ENCODE measurements around the gene UBXN6.

UBXN6 gene

GRCh38 chr19:4442819-4443146, 14.8 kb downstream of the UBXN6 start:
- H3K4me3 ChIP-seq (ENCODE audit: low read depth, low read length), result no peak overlapping the region
- TF ChIP-seq CTCF (IDR thresholded peaks at IDR 0.05; ENCODE audit: low read depth, low read length), result no peak

- no peak overlapping the region for H3K4me3 ChIP-seq (ENCODE audit: low read depth, low read length)
- no peak for TF ChIP-seq CTCF (IDR thresholded peaks at IDR 0.05; ENCODE audit: low read depth, low read length)
Measured at GRCh38 chr19:4441994-4442818, 15.4 kb downstream of the UBXN6 start.

GRCh38 chr19:4439243-4439642, 18.4 kb downstream of the UBXN6 start:
- TF ChIP-seq CTCF (IDR thresholded peaks at IDR 0.05; ENCODE audit: low read depth, low read length), result no peak
- H3K4me3 ChIP-seq (ENCODE audit: low read depth, low read length), result no peak overlapping the region

- TF ChIP-seq CTCF (IDR thresholded peaks at IDR 0.05; ENCODE audit: low read depth, low read length), result no peak
- H3K4me3 ChIP-seq (ENCODE audit: low read depth, low read length), result no peak overlapping the region
Measured at GRCh38 chr19:4437103-4437502, 20.5 kb downstream of the UBXN6 start.

GRCh38 chr19:4436231-4436630, 21.4 kb downstream of the UBXN6 start:
- no peak for TF ChIP-seq CTCF (IDR thresholded peaks at IDR 0.05; ENCODE audit: low read depth, low read length)
- no peak overlapping the region for H3K4me3 ChIP-seq (ENCODE audit: low read depth, low read length)

GRCh38 chr19:4434391-4434790, 23.2 kb downstream of the UBXN6 start:
- H3K4me3 ChIP-seq (ENCODE audit: low read depth, low read length), result no peak overlapping the region
- TF ChIP-seq CTCF (IDR thresholded peaks at IDR 0.05; ENCODE audit: low read depth, low read length), result no peak

GRCh38 chr19:4432918-4433506, 24.6 kb downstream of the UBXN6 start:
- TF ChIP-seq CTCF (IDR thresholded peaks at IDR 0.05; ENCODE audit: low read depth, low read length), result no peak
- H3K4me3 ChIP-seq (ENCODE audit: low read depth, low read length), result no peak overlapping the region

All from WI38 (cell line).